Measurements from ENCODE around the gene LIPC.
A peak's percentile ranks its signal among the peaks of the same experiment; 100 is the strongest.

LIPC gene

GRCh38 chr15:58543664-58544335 is 112.0 kb downstream of the LIPC start:
- no peak for DNase-seq

- no peak for DNase-seq
These were observed 113.0 kb downstream of the LIPC start for GRCh38 chr15:58544756-58545155.

- no peak for DNase-seq
These were observed 113.7 kb downstream of the LIPC start for GRCh38 chr15:58545307-58546065.

- no peak for DNase-seq
These were observed 114.3 kb downstream of the LIPC start for GRCh38 chr15:58546066-58546591.

GRCh38 chr15:58546635-58547627 is 115.1 kb downstream of the LIPC start:
- no peak for DNase-seq

GRCh38 chr15:58547628-58548307 is 116.0 kb downstream of the LIPC start:
- DNase-seq: no peak

- DNase-seq: no peak
These were observed 116.7 kb downstream of the LIPC start for GRCh38 chr15:58548308-58549012.

GRCh38 chr15:58549013-58549784 is 117.4 kb downstream of the LIPC start:
- no peak for DNase-seq

GRCh38 chr15:58549785-58550074 is 117.9 kb downstream of the LIPC start:
- no peak for DNase-seq

GRCh38 chr15:58551084-58551763 is 119.4 kb downstream of the LIPC start:
- no peak for DNase-seq

- no peak for DNase-seq
These were observed 120.1 kb downstream of the LIPC start for GRCh38 chr15:58551764-58552504.

GRCh38 chr15:58552505-58553364 is 120.9 kb downstream of the LIPC start:
- DNase-seq: no peak

GRCh38 chr15:58553365-58553918 is 121.7 kb downstream of the LIPC start:
- DNase-seq: peak; percentile 37

- DNase-seq: no peak
These were observed 123.0 kb downstream of the LIPC start for GRCh38 chr15:58554758-58555157.

- no peak for DNase-seq
These were observed 123.6 kb downstream of the LIPC start for GRCh38 chr15:58555162-58556027.

- DNase-seq: no peak
These were observed 124.2 kb downstream of the LIPC start for GRCh38 chr15:58556028-58556361.

- DNase-seq: no peak
These were observed 124.8 kb downstream of the LIPC start for GRCh38 chr15:58556541-58556940.

GRCh38 chr15:58558777-58559176 is 127.0 kb downstream of the LIPC start:
- DNase-seq: no peak
